DMS 273 (cell line): ENCODE data around the gene CDCA7L.
"Not testable (repeated sequence)": the region's sequence is repeated elsewhere in the genome, so short reads cannot be mapped to it uniquely, and the experiment has no call there.

ENCODE experiments used
- DNase-seq: peaks from one replicate; lab custom pipeline; 2025; ENCODE audit not compliant: unreplicated experiment; lab: John Stamatoyannopoulos, UW

Gene CDCA7L

DNA sequence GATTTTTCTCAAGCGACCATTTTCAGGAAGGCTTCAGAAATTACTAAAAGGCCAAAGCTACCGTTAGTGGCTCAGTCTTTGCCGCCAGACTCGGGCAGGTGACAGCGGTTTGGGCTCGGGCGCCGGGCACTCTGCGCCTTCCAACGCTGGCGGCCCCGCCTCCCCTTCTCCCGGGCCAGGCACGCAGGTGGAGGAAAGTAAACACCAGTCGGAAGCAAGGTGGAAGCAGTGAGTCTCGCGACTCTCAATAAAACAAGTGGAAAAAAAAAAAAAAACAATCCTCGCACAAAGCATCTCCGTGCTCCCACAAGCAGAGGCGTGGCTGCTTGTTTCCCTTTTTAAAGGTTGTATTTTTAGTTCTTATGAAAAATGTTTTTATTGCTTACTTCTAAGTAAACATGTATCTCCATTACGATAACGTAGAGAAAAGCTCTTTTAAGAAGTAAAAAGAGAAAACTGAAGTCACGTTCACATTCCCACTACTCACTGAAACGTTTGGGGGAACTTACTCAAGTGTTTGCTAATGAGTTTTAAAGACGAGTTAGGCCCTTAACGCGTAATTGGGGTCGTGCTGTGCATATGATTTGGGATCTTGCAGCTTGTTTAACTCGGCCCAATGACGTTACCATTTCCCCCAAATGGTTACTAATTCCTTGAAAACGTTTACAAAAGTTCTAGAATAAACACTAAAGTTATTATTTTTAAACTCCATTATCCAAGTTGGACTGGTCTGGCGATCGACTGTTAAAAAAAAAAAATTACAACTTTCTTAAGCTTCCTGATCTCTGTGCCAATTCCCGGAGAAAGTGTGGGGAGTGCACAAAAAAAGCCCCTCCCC, 864 bp downstream of the CDCA7L start:
- DNase-seq, result peak; percentile 81

DNA sequence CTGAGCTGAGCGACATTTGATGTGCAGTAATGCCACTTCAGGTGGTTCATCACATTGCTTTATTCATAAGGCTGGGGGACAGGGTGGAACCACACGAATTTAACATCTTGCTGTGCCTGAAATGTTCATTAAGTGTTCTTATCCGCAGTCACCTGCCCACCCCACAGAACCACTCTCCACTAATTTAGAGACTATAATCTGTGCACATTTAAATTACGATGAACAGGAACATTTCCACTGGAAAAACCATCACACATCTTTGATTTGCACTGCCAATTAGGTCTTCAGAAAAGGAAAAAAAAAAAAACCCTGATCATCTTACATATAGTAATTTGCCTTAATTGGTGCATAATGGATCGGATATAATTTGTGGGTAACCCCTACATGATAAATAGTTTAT, 2.3 kb downstream of the CDCA7L start:
- DNase-seq, result no peak

DNA sequence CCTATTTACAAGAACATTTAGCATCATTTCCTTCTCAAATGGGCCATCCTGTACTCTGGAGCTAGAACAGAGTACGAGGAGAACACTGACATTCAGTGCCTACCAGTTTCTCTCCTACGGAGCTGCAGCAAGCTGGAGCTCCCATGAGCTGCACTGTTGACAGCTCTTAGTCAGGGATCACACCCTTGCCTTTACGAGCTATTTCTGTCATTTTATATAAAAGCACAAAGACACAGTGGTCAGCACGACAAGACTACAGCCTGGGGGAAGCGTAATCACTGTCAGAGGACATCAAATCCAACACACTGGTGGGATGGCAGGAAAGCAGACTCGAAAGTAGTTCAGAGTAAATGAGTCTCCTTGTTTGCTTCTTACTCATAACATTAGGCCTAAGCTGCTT, 2.7 kb downstream of the CDCA7L start:
- no peak for DNase-seq

DNA sequence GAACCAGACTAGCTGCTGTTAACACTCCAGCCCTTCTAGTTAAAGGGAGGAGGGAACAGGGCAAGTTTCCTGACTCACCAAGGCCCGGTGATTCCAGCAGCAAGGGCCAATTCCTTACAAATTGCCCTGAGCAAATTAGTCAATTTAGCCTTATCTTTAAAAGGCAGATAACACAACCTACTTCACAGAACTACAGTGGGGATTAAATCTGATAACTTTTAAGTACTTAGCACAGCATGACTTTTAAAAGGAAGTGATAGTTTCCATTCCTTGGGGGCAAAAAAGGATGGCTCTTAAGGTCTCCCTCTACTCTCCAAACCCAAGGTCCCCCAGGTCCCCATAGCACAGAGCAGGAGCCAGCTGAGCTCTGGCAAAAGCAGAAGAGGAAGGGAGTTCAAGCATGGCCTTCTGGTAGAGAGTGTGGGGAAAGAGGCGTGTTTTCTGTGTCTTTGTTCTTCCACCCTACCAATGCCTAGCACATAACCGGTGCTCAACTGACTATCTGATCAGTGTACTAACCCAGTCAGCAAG, 4.0 kb downstream of the CDCA7L start:
- DNase-seq, result peak; percentile 24

DNA sequence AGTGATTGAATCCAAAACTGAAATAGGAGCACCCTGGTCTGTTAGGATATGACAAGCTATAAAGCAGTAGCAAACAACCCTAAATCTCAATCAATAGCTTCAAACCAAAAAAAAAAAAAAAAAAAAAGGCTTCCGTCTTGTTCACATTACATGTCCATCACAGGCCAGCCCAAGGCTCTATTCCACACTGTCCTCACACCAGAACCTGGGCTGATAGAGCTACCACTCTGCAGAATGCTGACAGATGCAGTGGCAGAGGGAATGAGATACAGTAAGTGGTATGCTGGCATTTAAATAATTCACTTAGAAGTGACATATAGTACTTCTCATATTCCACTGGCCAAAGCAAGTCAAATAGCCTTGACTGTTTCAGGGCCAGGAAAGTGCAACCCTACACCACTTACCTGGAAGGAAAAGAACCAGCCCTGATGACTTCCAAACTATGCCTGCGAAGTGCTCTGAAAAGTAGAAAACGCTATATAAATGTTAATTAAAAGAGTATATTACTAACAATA, 5.8 kb downstream of the CDCA7L start:
- DNase-seq, result peak; percentile 47

DNA sequence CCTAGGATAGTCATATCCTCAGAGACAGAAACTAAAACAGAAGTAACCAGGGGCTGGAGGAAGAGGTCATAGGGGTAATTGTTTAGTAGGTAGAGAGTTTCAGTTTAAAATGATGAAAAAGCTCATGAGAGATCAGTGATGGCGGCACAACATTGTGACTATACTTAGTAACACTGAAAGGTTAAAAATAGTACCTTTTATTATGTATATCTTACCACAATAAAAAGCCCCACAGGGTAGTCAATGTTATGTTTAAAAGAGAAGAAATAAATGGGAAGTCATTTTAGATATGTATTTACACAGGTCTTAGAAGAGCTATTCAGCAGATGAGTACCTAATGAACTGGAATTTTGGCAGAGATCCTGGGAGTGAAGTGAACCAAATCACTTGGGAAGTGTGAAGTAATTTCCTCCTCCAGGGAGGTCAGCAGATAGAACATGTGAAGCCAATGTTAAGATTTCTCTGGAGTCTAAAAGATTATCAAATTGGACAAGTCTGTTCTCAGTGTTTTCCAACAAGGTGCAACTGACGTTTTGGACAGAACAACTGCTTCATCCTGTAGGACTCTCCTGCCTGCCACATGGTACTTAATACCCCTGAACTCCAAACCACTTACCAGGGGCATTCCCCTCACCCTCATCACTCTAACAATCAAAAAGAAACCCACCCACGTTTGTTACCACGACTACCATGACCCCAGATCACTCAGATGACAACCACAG, 6.4 kb downstream of the CDCA7L start:
- peak; percentile 55 for DNase-seq

DNA sequence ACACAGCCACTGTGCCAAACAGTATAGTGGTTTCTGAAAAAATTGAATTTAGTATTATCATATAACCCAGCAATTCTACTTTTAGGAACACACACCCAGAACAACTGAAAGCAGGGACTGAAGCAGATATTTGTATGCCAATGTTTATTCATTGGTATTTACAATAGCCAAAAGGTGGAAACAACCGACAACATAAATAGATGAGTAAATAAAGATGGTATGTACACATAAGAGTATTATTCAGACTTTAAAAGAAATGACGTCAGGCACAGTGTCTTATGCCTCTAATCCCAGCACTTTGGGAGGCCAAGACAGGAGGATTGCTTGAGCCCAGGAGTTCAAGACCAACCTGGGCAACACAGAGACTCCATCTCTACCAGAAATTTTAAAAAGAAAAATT, 7.2 kb downstream of the CDCA7L start:
- no peak for DNase-seq

DNA sequence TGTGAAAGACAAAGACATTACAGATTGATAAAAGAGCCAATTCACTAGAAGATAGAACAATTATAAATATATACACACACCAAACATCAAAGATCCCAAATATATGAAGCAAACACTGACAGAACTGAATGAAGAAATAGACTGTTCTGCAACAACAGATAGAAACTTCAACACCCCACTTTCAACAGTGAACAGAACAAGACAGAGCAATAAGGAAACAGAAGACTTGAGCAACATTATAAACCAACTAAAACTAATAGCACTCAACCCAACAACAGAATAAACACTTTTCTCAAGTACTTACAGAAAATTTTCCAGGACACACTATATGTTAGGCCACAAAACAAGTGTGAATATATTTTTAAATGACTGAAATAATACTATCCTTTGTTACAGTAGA, 10.9 kb downstream of the CDCA7L start:
- no peak for DNase-seq

DNA sequence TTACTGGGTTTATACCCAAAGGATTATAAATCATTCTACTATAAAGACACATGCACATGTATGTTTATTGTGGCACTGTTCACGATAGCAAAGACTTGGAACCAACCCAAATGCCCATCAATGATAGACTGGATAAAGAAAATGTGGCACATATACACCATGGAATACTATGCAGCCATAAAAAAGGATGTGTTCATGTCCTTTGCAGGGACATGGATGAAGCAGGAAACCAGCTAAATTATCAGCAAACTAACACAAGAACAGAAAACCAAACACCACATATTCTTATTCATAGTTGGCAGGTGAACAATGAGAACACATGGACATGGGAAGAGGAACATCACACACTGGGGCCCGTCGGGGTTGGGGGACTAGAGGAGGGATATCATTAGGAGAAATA, 12.4 kb downstream of the CDCA7L start:
- DNase-seq, result not testable (repeated sequence)

DNA sequence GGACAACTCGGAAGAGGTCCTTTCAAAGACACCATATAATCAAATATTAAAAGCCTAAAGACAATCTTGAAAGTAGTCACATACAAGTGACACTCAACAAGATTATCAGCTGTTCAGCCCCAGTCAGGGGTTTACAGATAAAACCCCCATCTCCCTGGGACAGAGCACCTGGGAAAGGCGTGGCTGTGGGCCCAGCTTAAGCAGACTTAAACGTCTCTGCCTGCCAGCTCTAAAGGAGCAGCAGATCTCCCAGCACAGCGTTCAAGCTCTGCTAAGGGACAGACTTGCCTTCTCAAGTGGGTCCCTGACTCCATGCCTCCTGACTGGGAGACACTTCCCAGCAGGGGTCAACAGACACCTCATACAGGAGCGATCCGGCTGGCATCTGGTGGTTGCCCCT, 18.0 kb downstream of the CDCA7L start:
- DNase-seq, result no peak

DNA sequence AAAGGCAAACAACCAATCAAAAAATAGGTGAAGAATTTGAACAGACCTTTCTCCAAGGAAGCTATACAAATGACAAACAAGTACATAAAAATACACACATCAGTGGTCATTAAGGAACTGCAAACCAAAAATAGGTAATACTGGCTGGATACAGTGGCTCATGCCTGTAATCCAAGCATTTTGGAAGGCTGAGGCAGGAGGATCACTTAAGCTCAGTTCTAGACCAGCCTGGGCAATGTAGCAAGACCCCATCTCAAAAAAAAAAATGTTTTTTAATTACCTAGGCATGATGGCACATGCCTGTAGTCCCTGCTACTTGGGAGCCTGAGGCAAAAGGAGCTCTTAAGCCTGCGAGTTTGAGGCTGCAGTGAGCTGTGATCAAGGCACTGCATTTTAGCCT, 19.3 kb downstream of the CDCA7L start:
- no peak for DNase-seq

DNA sequence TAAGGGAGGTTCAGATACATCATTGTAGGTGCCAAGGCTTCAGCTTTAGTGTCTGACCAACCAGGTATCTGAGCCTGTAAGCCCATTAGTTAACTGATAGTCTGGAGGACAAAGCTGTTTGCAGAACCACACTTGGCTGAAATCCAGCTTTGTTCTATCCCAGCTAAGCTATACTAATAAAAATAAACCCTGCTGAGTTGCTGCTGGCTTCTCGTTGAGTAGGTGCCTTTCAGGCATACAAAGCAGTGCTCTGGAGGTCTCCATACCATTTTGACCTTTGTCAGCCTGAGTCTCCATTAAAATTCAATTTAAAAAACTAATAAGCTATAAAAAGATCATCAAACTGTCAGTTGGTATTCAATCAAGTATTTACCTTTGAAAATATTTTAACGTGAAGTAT, 22.0 kb downstream of the CDCA7L start:
- DNase-seq, result peak; percentile 45

DNA sequence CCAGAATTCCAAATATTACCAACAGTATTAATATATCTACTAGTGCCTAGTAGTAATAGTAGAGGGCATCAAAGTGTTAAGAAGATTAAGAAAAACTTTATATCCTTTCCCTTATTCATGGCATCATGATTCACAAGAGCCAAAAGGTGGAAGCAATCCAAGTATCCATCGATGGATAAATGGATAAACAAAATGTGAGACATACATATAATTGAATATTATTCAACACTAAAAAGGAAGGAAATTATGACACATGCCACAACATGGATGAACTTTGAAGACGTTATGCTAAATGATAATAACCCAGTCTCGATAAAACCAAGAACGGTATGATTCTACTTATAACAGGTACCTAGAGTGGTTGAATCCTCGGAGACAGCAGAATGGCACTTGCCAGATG, 23.1 kb downstream of the CDCA7L start:
- no peak for DNase-seq

DNA sequence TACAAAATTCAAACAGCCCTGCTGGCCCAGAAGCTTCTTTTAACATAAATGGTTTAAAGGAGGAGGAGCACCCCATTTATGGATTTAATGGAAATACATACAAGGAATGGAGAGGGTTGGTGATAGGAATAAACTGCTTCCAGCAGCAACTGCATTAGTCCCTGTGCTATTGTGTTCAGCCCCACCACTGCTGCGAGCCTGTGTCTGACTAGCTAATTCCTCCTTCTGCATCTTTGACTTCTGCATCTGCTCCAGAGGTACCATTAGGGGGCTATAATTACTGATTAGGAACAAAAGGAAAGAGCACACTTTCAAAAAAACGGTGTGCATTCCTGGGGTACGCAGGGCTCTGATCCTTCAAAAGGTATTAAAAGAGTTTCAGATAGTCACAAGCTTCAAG, 24.8 kb downstream of the CDCA7L start:
- no peak for DNase-seq

DNA sequence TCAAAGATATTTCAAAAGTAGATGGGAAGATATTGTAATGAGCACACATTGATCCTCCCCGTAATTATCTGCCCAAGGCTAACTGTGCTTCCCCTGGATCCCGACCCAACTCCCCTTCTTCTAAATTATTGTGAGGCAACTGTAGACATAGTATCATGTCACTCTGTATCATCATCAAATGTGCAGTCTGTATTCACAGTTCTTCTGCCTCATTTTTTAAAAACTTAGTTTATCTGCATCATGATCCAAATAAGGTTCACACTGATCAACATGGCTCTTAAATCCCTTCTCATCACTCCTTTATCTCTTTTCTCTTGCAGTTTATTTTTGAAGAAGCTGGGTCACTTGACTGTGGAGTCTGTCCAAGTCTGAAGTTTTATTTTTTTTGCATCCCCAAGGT, 27.5 kb downstream of the CDCA7L start:
- DNase-seq, result no peak

DNA sequence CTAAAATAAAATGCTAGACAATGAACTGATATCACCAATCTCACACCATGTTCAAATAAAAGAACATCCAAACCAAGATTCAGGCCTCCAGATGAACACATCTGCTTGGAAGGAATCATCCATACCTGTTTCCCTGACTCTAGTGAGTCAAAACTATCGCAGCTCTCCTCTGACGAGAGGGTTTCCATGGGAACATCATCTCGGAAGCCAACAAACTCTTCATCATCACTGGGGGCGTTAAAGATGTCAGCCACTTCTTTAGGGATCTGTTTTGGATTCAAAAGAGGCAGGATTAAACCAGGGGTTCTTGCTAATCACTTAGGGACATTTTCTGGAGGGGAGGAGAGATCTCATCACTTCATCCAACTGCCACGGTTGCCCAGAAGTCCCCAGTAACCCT, 29.1 kb downstream of the CDCA7L start:
- DNase-seq, result no peak

DNA sequence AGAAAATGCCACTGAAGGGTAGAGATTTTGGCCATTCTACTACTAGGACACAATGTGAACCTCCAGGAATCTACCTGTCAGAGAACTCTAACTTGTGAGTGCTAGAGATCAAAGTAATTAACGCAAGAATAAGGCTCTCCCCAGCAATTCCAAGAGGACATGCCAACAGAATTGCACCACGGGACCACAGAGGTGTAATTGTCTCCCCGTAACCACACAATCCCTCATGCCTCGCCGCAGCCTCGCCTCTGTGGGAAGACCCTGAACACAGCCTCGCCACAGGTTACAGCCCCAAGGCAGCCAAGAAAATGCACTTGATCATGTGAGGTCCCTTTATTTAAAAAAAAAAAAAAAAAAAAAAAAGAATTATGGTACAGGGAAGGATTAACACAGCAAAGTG, 29.5 kb downstream of the CDCA7L start:
- no peak for DNase-seq

DNA sequence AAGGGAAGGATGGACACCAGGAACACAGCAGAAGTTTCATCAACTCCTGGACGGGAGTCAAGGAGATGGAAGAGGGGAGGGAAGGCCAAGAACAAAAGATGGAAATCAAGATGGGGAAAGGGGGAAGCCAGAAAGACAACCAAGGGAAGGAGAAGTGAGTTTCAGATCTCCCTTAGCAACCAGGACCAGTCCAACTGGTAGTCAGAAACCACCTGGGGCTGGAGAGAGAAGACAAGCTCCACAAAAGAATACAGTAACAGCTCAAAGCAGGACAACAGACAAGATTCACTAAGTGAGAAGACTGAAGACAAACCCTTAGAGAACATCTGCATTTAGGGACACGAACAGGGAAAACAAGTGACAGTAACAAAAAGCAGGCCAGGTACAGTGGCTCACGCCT, 30.6 kb downstream of the CDCA7L start:
- no peak for DNase-seq

DNA sequence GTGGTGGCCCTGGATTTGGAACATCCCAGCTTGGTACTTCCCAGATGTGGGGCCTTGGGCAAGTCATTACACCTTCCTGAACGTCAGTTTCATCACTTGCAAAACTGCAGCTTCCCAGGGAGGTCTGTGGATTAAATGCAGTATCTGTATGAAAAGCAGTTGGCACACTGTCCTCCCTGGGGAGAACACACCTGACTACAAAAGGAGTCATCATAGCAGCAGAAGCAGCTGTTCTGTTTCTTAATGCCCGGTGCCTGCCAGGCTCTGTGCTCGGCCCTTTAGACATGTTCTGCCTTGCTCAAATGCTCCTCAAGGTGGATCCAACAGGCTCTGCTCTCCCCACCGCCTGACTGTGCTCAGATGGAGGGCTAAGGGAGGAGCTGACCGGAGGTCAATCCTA, 31.0 kb downstream of the CDCA7L start:
- DNase-seq, result no peak

DNA sequence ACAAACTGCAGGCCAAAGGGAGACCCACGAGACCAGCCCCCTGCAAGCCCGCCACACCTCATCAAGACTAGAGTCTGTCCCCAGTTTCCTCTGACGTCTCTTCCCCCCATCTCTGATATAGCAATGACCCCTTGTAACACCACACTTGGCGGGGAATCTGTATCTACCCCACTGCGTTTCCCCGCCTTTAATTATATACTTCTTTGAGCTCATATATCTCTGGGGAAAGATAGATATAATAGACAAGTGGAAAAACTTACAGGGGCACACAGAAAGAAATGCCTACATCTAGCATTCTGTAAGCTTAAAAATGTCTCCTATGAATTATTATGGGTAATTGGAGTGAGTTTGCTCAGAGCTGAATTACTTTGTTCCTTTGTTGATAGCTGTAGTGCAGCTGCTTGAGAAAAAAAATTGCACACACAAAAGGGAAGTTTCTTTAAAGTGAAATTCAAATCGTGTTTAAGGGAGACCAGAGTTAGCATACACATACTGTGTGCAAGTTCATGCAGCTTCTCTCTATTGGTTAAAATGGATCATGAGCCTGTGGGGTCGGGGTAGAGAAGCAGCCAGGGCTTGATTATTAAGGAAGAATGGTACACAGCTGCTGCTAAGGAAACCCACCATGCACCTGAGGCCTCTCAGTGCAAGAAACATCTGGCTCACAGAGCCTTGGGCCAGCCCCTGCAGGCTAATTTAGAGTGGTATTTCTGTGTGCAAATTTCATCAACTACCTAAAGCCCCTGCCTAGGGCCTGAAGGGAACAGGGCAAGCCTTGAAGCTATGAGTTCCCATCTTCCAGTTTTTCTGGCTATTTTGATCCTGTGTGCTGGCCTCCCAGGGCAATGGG, 32.5 kb downstream of the CDCA7L start:
- DNase-seq, result no peak

DNA sequence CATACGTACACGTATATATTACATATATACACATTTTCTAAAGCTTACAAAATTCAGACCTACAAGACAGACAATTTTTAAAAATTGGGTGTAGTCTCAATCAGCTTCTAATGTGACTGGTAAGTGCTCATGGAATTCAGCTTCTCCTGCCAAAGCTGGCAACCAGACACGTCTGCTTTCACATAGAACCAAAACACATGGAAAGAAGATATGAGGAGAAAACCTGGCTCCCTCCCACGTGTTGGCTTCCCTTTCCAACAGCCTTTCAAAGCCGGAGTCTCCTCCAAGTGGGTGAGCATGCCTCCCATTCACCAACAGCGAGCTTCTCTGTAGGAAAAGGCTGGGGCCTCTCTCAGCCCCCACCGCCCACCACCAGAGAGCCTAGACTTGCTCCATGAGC, 33.4 kb downstream of the CDCA7L start:
- no peak for DNase-seq
